ENCODE results near the gene RGSL1.
"Not testable (repeated sequence)": the region's sequence is repeated elsewhere in the genome, so short reads cannot be mapped to it uniquely, and the experiment has no call there.

The RGSL1 gene

DNA sequence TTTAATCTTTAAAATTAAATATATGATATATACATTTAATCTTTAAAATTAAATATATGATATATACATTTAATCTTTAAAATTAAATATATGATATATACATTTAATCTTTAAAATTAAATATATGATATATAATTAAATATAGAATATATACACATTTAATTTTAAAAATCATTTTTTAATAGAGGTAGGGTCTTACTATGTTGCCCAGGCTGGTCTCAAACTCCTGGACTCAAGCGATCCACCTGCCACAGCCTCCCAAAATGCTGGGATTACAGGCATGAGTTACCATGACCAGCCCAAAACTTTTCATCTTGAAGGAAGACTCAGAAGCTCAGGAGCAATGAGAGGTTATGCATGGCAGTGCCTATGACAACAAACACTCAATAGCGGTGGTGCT, 2.8 kb upstream of the RGSL1 start:
- DNase-seq = not testable (repeated sequence)

DNA sequence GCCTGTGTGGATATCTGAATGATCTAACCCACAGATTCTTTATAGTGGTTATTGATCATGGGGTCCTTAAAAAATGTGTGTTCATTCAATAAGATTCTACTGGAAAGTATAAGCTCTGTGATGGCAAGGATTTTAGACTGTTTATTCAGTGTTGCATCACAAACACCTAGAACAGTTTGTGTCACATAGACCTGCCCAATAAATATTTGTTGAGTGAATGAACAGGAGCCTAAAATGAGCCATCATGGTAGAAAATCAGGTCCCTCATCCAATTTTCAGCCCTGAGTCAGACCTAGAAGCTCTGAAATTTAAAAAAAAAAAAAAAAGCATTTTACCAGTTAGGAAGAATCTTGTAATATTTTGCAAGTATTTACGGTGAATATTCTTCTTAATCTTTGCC, 2.3 kb upstream of the RGSL1 start:
- no peak for DNase-seq

DNA sequence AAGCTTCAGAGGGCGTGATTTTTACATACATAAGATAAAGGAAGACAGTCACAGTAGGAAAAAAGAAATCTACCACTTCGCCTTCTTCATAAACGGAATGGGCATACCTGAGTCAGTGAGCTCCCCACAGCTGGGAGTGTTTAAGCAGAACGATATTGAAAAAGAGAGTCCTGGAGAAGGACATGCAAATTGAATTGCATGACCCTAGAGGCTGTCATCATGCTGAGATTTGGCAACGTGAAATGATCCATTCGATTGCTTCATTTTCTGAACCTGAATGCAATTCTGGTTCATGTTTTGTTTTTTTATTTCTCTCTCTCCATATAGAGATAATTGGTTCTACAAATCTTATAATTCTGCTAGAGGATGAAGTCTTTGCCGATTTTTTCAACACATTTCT, 3.7 kb downstream of the RGSL1 start:
- DNase-seq = no peak

DNA sequence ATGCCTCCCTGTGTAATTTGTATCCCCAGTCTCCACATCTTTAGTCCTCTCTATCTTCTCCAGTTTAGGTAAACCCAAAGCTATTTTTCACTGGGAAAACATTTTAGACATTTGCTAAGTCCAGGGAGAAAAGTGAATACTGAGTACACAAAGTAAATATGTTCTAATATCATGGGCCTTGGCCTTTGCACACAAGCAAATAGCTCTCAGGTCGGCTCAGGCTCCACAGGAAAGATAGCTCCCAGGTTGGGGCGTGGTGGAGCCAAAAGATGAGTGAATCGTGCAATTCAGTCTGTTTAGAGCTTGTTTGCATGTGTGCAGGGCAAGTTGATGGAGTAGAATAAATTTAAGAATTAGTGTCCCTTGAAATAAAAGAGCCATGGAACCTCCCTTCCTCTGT, 7.9 kb downstream of the RGSL1 start:
- no peak for DNase-seq

DNA sequence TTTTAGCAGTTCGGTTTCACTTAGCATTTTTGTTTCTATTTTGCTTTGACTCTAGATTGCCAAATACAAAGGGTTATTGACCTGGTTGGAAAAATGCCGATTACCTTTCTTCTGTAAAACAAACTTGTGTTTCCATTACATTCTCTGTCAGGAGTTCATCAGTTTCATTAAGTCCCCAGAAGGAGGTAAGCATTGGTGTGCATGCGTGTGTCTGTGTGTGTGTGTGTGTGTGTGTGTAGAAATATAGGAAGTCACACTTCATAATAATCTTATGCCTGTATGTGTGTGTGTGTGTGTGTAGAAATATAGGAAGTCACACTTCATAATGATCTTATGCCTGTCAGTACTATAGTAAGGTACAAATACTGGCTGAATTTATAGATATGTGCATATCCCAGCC, 10.0 kb downstream of the RGSL1 start:
- DNase-seq = no peak

DNA sequence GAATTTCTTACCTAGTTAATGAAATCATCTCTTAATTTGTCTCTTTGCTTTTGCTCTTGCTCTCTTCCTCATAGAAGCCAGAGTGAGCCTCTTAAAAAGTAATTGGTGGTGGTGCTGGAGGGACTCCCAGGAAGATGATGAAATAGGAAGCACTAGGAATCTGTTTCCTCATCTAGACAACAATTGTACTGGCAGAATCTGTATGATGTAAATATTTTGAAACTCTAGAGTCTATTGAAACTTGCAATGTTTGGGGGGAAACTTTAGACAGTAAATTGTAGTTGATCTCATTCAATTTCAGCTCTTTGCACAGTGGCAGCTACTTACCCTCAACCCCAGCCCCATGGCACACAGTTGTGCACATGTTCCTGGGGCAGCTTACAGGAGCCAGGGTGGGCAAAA, 10.6 kb downstream of the RGSL1 start:
- DNase-seq = no peak

DNA sequence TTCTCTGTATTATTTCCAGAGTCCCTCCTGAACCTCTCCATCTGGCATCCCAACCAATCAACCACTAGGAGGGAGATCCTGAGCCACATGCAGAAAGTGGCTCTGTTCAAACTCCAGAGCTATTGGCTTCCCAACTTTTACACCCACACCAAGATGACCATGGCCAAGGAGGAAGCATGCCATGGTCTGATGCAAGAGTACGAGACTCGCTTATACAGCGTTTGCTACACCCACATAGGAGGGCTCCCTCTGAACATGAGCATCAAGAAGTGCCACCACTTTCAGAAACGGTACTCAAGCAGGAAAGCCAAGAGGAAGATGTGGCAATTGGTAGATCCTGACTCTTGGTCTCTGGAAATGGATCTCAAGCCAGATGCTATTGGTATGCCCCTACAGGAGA, 23.6 kb downstream of the RGSL1 start:
- no peak for DNase-seq

DNA sequence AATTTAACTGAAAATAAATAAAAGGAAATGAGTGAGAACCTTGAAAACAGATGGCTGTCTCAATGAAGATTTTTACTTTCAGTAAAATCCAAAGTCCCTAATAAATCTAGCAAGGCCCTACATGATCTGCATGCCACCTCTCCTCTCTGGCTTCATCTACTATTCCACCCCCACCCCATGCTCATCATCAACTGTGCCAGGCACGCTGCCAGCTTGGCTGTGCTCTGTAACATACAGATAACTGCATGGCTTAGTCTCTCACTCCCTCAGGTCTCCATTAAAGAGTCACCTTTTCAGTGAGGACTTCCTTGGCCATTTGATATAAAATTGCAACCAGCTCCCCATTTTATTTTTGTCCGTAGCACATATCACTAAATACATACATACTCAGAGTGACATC, 26.7 kb downstream of the RGSL1 start:
- DNase-seq = no peak

DNA sequence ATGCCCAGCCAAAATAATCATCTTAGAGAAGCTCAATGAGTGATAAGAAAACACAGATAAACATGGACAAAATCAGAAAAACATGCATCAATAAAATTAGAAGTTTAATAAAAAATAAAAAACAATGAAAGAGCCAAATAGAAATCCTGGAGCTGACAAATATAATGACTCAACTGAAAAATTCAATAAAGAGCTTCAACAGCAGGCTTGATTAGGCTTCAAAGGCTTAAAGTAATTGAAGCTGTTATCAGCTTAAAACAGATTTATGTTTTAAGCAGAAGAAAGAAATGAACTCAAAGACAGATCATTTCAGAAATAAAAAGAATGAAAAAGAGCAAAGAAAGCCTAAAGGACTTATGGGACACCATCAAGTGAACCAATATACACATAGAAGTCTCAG, 28.3 kb downstream of the RGSL1 start:
- no peak for DNase-seq

DNA sequence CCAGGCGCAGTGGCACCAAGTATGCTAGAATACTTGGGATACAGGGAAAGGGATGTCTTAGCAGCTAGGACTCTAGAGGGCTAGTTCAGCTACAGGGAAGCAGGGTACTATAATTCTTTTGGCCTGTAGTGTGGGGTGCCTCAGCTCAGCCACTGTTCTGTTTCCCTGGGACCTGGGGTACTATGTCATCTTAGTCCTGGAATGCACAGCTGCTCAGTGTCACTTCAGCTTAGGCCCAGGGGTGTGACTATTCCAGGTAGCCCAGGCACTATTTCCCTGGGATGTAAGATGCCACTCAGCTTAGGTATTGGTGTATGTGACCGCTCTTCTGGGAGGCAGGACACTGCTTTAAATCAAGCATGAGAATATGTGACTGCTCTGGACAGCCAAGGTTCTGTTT, 34.1 kb downstream of the RGSL1 start:
- no peak for DNase-seq

DNA sequence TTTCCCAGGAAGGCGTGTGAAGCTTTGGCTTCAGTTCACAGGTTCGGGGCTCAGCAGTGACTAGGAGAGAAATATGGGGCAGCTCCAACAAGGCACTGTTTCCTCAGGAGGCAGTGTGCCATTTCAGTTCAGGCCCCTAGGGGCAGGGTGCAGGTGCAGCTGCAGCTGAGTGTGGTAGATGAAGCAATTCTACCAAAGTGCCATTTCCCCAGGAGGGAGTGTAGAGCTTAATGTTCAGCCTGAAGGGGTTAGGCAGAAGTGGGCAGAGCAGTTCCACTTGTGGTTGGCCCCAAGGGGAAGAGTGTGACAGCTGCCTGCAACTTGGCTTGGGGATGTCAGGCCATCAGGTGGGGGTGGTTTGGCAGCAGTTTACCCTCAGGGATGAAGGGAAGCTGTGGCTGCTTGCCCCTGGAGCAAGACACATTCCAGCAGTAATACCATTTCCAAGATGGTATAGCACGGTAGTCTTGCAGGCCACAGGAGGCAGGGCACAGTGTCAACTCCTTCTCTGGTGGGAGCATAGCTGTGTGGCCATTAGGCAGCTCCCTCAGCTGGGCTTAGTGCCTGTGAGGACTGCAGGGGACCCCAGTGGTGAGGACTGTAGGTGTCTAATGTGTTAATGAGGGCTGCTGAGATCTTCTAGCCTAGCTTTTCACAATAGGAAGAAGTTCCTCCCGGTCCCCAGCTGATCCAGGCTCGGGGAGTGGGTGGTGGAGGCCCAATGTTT, 34.7 kb downstream of the RGSL1 start:
- no peak for DNase-seq

DNA sequence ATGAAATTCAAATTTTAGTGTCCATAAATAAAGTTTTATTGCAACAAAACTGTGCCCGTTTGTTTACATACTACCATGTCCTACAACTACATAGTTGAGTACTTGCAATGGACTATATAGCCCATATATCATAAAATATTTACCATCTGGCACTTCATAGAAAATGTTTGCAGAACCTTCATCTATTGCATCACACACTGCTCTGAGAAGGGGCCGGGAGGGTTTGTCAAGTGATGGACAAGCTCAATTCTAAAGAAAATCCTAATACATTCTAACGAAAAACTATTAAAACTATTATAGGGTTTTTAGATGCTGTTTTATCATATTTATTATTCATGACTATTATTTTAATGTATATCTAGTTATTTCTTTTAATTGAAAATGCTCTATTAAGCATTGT, 35.9 kb downstream of the RGSL1 start:
- no peak for DNase-seq

DNA sequence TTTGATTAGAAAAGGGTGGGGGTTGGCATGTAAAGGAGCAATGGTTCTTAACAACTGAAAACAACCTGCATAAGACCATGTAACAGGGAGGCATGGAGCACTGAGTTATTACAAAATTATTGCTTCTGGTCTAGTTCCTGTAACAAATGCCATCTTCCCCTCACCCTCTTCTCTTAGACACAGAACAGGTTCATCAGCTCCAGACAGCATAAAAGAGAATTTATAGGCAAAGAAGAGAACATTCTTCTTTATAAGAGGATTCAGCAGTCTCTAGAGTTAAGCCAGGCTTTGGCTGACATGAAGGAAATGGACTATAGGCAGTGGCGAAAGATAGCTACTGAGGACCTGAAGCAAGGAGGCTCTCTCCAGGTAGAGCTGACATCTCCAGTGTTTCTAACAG, 38.9 kb downstream of the RGSL1 start:
- DNase-seq = no peak

DNA sequence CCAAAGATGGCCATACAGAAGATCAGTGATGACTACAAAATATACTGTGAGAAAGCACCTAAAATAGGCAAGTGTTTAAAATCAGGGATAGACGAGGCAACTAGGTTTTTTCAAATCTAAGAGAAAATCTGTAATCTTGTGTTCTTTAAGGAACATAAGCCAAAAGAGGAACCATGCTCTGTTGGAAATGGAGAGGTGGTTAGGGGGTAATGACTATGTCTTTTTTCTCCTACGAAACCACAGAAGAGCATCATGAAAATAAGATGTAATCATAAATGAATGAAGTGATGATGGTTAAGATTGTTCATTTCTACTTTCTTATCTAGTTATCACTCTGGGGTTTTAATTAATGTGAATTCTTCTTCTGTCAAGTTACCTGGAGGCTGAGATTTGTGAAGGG, 43.1 kb downstream of the RGSL1 start:
- no peak for DNase-seq

DNA sequence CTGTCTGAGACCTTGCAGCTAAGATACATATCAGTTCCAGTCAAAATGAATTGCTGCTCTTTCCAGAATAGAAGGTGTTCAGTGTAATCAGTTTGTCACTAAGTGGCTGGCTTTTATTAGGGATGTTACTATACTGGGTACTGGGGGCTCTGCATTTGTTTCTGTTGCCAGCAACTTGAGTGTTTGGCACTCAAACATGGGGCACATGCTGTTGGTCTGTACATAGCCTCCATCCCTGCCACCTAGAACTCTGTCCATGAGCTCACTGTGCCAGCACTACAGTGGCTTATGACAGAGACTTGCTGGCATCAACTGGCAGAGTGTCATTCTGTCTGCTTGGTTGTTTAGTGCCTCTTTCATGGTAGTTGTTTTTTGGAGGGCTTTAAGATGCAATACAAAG, 45.1 kb downstream of the RGSL1 start:
- DNase-seq = no peak

DNA sequence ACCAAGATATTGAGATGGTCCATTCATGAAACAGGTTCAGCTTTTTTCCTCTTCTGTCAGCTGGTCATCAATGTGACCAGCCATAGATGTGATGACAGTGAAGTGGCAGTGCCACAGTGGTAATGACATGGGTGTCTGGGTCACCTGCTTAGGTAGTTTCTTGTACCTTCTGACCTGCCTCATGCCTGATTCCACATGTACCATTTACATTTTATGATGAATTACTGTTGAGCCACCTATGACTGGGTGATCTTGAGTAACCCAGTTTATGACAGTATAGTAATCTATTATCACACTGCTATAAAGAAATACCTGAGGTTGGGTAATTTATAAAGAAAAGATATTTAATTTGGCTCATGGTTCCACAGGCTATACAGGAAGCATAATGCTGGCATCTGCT, 45.7 kb downstream of the RGSL1 start:
- DNase-seq = no peak

DNA sequence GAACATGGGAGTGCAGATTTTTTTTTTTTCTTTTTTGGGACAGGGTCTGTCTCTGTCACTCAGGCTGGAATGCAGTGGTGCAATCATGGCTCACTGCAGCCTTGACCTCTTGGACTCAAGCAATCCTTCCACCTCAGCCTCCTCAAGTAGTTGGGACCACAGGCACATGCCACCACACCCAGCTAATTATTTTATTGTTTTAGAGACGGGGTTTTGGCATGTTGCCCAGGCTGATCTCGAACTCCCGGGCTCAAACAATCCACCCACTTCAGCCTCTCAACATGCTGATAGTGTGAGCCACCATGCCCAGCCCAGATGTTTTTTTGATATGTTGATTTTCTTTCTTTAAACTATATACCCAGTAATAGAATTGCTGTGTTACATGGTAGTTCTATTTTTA, 57.7 kb downstream of the RGSL1 start:
- DNase-seq = no peak

DNA sequence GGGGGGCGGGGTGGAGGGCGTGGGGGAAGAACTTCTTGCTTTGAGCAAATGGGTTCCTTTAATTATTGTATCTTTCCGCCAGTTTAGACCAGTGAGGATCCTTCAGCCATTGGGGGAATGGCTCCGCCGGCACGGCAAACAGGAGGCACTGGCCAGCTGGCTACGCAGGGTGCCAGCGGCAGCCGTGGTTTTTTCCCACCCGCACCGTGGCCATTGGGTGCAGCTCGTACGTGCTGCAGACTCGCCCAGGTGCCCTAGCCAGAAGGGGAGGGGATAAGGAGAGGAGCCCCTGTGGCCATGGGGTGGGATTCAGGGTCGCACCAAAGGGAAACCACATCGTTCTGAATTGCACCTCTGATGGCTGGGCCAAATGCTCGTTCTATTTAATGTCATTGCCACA, 65.6 kb downstream of the RGSL1 start:
- no peak for DNase-seq

DNA sequence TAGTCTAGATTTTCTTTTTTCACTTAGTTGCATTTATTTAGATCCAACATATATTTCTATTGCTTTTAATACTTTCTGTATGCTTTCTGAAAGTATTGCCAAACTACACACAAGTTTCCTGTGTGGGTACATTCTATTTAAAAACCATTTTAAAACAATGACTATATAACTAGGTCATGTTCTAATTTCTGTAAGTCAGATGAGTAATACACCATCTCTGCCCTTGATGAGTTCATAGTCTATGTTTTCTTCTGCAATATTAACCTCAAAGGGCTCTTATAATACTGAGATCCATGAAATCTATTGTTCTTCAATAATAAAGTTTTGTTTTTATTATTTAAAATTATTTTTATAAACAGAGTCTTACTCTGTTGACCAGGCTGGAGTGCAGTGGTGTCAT, 70.8 kb downstream of the RGSL1 start:
- no peak for DNase-seq

DNA sequence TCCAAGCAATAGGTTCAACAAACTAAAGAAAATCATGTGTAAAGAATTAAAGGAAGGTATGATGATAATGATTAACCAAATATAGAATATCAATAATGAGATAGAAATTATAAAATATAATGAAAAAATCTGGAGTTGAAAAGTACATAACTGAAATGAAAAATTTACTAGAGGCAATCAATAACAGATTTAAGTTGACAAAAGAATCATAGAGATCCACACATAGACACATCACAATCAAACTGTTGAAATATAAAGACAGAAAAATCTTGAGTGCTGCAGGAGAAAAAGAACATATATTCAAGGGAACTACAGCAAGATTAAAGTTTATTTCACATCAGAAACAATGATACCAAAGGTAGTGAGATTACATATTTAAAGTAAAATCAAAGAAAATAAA, 75.4 kb downstream of the RGSL1 start:
- DNase-seq = no peak

DNA sequence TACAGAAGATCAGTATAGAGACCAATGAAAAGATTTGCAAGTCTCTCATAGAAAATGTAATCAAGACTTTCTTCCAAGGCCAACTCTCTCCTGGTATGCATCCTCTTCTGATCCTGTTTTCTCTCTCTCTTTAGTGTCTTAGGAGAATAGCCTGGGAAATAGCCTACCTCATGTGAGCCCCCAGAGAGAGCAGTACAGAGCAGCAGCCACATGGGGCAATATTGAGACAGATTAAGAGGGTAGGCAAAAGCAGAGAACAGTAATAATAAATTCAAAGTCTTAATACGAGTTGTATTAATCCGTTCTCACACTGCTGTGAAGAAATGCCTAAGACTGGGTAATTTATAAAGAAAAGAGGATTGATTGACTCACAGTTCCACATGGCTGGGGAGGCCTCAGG, 77.7 kb downstream of the RGSL1 start:
- DNase-seq = no peak

DNA sequence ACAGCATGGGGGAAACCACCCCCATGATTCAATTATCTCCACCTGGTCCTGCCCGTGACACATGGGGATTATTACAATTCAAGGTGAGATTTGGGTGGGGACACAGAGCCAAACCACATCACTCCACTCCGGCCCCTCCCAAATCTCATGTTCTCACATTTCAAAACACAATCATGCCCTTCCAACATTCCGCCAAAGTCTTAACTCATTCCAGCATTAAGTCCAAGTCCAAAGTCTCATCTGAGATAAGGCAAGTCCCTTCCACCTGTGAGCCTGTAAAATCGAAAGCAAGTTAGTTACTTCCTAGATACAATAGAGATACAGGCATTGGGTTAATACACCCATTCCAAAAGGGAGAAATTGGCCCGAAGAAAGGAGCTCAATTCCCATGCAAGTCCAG, 78.3 kb downstream of the RGSL1 start:
- not testable (repeated sequence) for DNase-seq

DNA sequence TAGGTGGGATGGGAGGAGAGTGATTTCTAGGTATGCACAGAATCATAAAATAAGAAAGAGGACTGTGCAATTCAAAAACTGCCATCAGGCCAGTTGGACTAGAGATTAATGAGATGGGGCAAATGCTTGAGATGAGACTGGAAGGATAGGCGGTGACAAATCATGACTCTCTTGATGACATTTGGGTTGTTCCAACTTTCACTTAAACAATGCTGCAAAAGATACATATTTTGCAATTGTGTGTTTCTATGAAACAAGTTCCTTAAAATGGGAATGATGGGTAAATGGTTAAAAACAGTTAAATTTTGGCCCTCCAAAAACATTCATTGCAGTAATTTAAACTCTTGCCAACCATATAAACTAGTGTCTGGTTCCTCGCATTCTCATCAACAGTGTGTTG, 84.0 kb downstream of the RGSL1 start:
- DNase-seq = no peak

DNA sequence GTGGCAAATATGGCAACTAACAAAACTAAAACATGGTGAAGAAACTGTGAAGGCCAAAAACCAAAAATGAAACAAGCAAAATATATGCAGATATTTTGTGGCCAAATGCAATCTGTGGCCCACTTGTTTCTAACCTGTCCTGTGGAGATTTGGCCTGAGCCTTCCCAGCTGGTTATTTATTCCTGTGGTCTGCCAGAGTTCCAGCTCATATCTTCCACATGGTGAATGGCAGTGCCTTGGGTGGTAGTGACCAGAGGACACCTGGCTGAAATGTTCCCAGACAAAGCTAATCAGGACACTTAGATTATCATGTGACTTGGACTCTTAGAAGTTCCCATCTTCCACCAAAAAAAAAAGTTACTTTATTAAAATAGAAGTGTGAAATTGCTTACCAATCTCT, 99.4 kb downstream of the RGSL1 start:
- no peak for DNase-seq

DNA sequence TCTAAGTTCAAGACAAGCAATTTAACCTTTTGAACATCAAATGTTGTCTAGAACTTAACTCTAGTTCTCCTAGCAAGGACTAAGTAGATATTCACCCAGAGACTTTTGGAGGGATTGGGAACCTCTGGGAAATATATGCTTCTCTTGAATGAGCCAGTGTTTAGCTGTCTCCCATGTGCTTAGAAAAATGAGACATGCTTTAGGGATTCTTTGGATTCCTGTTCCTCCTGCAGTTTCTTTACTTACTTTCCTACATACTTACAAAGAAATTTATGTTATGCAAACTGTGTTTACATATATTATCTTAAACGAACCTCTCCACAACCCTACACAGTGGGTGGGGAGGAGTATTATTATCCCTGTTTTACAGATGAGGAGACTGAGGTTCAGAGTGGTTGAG, 99.9 kb downstream of the RGSL1 start:
- DNase-seq = no peak

DNA sequence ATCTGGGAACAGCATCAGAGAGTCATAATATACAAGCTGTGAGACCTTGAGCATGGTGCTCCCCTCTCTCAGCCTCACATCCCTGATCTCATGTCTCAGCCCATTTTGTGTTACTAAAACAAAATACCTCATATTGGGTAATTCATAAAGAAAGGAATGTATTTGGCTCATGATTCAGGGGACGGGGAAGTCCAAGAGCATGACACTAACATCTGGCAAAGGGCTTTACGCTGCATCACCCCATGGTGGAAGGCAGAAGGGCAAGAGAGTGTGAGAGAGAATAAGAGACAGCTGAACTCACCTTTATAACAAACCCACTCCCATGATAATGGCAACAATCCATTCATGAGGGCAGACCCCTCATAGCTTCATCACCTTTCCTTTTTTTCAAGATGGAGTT, 102.6 kb downstream of the RGSL1 start:
- DNase-seq = no peak
